ENCODE data around the gene SH3D21.

The SH3D21 gene

GRCh38 chr1:36306210-36306901 lies at the start of gene SH3D21:
Gene SH3D21 (plus strand): TSS chr1:36306368. CDS start chr1:36306421, 53 bp downstream.
- in situ Hi-C loops (cut with HindIII; ENCODE audit: low sequenced_read_pairs) = no loop called here

GRCh38 chr1:36256558-36257374 lies 49.4 kb upstream of the SH3D21 start:
- in situ Hi-C loops (cut with HindIII; ENCODE audit: low sequenced_read_pairs) = no loop called here

DNA sequence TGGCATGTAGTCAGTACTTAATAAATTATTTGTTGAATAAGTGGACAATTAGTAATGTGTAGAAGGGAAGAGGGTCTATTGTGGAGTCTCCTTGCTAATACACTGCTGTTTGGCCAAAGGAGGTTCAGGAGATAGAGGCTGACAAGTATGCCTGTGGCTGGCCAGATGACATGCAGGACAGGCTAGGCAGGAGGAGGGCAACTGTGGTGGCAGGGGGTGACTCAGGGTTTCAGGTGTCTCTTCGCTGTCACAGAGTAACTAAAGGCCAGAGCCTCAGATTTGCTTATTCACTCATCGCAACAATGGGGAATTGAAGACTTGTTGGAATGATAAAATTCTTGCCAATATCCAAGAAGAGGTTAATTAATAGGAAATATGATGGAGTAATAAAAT lies 48.8 kb upstream of the SH3D21 start:
- in situ Hi-C loops (cut with HindIII; ENCODE audit: low sequenced_read_pairs) = no loop called here

- in situ Hi-C loops (cut with HindIII; ENCODE audit: low sequenced_read_pairs) = no loop called here
These were observed 47.2 kb upstream of the SH3D21 start for GRCh38 chr1:36258960-36259344.

DNA sequence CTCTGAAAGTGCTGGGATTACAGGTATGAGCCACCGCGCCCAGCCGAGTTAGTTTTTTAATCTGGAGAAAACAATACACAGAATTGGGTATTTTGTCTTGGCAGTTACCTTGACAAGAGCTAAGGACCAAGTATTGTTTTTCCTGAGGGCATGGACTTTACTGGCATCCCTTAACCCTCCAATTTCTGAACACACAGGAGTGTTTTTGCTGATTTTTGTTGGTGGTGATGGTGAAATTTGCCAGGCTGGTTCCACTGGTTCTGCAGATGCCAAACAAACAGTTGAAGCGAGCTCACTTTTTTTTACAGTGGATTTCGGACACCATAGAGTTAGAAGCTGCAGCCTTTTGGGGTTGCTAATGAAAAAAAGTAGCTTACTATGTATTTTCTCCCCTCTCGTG lies 37.2 kb upstream of the SH3D21 start:
- in situ Hi-C loops (cut with HindIII; ENCODE audit: low sequenced_read_pairs) = no loop called here

DNA sequence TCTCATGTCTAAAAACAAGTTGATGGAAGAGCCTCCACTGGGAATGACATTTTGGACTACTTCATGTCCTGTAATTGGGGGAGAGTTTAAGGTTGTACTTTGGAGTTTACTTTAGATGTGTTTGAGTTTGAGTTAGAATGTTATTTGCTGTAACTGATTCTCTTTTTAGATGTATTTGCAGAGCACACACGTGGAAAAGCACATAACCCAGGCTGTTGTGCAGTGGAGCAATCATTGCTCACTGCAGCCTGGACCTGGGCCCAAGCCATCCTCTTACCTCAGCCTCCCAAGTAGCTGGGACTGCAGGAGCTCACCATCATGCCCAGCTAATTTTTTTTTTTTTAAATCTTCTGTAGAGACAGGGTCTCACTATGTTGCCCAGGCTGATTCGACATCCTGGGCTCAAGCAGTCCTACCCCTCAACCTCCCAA lies 36.7 kb upstream of the SH3D21 start:
- in situ Hi-C loops (cut with HindIII; ENCODE audit: low sequenced_read_pairs) = no loop called here

- in situ Hi-C loops (cut with HindIII; ENCODE audit: low sequenced_read_pairs) = no loop called here
These were observed 33.1 kb upstream of the SH3D21 start for GRCh38 chr1:36273024-36273423.

DNA sequence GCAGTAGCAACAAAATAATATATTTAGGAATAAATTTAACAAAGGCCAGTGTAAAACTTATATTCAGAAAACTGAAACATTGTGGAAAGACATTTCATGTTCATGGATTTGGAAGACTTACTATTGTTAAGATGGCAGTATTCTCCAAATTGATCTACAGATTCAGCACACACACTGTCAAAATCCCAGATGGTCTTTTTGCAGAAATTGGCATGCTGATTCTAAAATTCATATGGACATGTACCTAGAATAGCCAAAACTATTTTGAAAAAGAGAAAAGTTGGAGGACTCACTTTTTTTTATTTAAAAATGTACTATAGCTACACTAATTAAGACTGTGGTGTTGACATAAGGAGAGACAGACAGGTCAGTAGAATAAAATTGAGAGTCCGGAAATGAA lies 32.0 kb upstream of the SH3D21 start:
- in situ Hi-C loops (cut with HindIII; ENCODE audit: low sequenced_read_pairs) = no loop called here

GRCh38 chr1:36276688-36277087 lies 29.5 kb upstream of the SH3D21 start:
- in situ Hi-C loops (cut with HindIII; ENCODE audit: low sequenced_read_pairs) = loop anchor here (25.0 kb wide), 1 partner anchor 139 kb away; the partner anchor contains the start of genes COL8A2 and TRAPPC3

DNA sequence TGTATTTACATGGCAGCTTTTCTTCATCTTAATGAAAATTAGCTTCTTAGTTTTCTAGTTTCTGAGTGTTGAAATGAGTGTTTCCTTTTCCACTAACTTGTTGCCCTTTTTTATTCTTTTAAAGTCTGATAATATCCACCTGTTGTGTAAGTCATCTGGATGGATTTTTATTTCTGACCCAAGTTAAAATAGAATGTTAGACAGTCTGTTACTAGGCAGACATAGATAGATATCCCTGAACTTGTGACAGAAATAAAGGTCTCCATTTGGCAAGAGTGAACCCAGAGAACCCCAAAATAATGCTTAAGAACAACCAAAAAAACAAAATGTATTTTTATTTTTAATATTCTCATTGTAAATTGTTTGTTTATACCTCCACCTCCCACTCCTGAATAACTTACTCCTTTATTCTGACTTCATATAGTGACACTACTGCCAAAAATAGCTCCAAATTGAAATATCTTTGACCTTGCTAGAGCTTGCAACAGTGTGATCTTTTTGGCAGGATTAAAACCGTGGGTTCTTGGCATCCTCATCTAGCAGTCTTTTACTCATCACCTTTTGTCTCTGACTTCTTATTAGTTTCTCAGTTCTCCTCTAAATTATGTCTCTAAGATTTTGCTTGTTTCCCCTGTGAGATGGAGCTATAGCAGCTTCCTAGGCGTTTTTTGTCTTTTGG lies 26.9 kb upstream of the SH3D21 start:
- in situ Hi-C loops (cut with HindIII; ENCODE audit: low sequenced_read_pairs) = loop anchor here (25.0 kb wide), 1 partner anchor 142 kb away; the partner anchor contains the start of genes COL8A2 and TRAPPC3

DNA sequence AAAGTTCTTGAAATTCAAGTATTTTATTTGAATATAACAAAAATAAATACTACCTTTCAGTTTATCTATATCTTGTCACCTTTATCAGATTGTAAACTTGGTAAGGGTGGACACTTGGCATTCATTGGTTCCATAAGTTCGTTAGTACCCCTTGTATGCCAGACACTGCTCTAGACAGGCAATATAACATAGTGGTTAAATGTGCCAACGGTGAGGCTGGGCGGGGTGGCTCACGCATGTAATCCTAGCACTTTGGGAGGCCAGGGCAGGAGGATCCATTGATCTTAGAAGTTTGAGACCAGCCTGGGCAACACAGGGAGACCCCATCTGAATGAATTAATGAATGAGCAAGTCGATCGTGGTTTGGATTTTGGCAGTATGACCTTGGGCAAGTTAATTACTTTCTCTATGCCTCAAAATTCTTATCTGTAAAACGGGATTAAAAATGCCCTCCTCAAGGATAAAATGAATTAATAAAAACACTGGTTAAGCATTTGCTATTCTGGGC lies 26.3 kb upstream of the SH3D21 start:
- in situ Hi-C loops (cut with HindIII; ENCODE audit: low sequenced_read_pairs) = loop anchor here (10.0 to 25.0 kb wide), 2 partner anchors 55 to 143 kb away; partner anchors contain the start of genes COL8A2, THRAP3 and TRAPPC3

DNA sequence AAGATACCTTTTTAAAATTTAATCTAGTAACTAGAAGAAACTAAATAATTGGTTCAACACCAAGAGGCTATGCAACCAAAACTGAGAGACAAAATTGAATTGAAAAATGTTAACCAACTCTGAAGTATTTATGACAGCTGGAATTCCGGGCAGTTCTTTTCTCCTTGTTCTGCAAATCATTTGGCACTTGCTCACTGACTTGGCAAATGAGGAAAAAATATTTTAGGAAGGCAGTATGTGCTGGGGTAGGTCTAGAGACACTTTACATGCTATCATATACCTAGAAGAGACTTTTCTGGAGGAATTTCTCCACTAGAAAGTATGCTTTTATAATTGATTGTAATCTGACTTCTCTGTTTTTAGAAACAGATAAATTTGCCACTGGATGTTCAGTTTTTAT lies 22.1 kb upstream of the SH3D21 start:
- in situ Hi-C loops (cut with HindIII; ENCODE audit: low sequenced_read_pairs) = loop anchor here (10.0 to 25.0 kb wide), 2 partner anchors 59 to 147 kb away; partner anchors contain the start of genes COL8A2, THRAP3 and TRAPPC3

- in situ Hi-C loops (cut with HindIII; ENCODE audit: low sequenced_read_pairs) = loop anchor here (10.0 to 25.0 kb wide), 2 partner anchors 60 to 147 kb away; partner anchors contain the start of genes COL8A2, THRAP3 and TRAPPC3
These were observed 21.7 kb upstream of the SH3D21 start for GRCh38 chr1:36284517-36284916.

DNA sequence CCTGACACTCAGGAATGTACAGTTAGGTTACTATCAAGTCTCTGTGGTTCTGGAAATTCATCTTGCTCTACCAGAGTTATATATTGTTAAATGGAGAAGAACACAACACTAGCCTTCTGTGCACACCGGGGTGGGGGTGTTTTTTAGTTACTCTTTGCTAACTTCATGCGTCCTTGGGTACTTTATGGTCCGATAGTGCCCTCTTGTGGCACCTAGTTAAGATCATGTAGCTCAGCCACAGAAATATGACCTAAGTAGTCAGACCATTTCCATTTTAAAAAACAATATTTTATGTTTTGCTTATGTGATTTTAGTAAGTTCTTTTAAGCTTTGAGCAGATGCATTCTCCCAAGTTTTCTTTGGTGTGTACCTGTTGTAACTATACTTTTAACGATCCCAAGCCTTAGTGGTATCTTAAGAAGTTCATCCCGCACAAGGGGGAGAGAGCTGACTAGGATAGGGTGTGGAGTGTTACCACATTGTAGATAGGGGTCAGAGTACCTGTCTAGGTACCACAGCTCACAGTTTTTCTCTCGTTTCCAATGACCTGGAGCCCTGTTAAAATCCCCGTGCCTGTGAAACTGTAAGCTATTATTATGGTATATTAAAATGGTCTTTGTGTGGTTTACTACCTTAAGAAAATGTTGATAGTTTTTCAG lies 20.6 kb upstream of the SH3D21 start:
- in situ Hi-C loops (cut with HindIII; ENCODE audit: low sequenced_read_pairs) = loop anchor here (10.0 to 25.0 kb wide), 2 partner anchors 61 to 148 kb away; partner anchors contain the start of genes COL8A2, THRAP3 and TRAPPC3

- in situ Hi-C loops (cut with HindIII; ENCODE audit: low sequenced_read_pairs) = loop anchor here (10.0 to 25.0 kb wide), 2 partner anchors 62 to 150 kb away; partner anchors contain the start of genes COL8A2, THRAP3 and TRAPPC3
These were observed 19.4 kb upstream of the SH3D21 start for GRCh38 chr1:36286802-36287201.

- in situ Hi-C loops (cut with HindIII; ENCODE audit: low sequenced_read_pairs) = loop anchor here (10.0 to 25.0 kb wide), 2 partner anchors 63 to 150 kb away; partner anchors contain the start of genes COL8A2, THRAP3 and TRAPPC3
These were observed 18.6 kb upstream of the SH3D21 start for GRCh38 chr1:36287595-36287994.

GRCh38 chr1:36295390-36295789 lies 10.8 kb upstream of the SH3D21 start:
- in situ Hi-C loops (cut with HindIII; ENCODE audit: low sequenced_read_pairs) = loop anchor here (25.0 kb wide), 1 partner anchor 158 kb away; the partner anchor contains the start of genes COL8A2 and TRAPPC3

GRCh38 chr1:36297062-36297461 lies 9.1 kb upstream of the SH3D21 start:
- in situ Hi-C loops (cut with HindIII; ENCODE audit: low sequenced_read_pairs) = loop anchor here (25.0 kb wide), 1 partner anchor 160 kb away; the partner anchor contains the start of genes COL8A2 and TRAPPC3

- in situ Hi-C loops (cut with HindIII; ENCODE audit: low sequenced_read_pairs) = loop anchor here (25.0 kb wide), 1 partner anchor 161 kb away; the partner anchor contains the start of genes COL8A2 and TRAPPC3
These were observed 7.5 kb upstream of the SH3D21 start for GRCh38 chr1:36298640-36299039.

DNA sequence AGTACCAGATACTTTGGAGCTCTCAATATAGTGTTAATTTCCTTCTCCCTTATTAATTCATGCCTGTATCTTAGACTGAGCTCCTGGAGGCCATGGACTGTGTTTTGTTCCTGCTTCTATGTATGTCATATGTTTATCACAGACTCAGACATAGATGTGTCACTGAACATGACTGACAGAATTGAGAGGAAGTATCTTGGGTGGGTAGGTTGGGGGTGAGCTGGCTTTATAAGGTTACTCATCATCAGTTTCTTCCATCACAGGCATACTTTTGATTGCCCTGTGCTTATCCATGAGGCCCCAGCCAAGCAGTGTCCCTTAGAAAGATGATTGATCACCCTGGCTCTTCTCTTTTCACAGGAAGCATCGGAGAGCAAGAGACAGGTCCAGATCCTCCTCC lies 5.6 kb upstream of the SH3D21 start:
- in situ Hi-C loops (cut with HindIII; ENCODE audit: low sequenced_read_pairs) = no loop called here
